ENCODE data around the gene ENGASE. TPM values are rescaled to one million over a fixed set of nuclear protein-coding genes. Genes with fewer than 3 reads are reported as not detected.

Gene ENGASE
- polyA plus RNA-seq, 1 of the 3 experiments (the other 2 are of a cell fraction) = 30.1 TPM

- Histone ChIP-seq H3K9me2 (no peaks in the 10 kb centered on the region), H3K9ac (no peak overlapping the region), H3K4me1 (ENCODE audit: control insufficient read depth in 1 of 2, insufficient read depth in 2 of 2, low read depth in 1 of 2, low read length in 1 of 2) (no peaks in the 10 kb centered on the region; a peak in 1 of 4 replicates), H3K9me3 (no peaks in the 10 kb centered on the region), H3F3A (replicated peaks; ENCODE audit: insufficient read depth) (no peaks in the 10 kb centered on the region), H4K20me1 (ENCODE audit: insufficient read depth) (no peaks in the 10 kb centered on the region), H3K27me3 (ENCODE audit: insufficient read depth) (peaks cover 43% of the 10 kb centered on the region), H2AFZ (ENCODE audit: low read depth) (no peak overlapping the region), H3K79me2 (ENCODE audit: insufficient read depth) (no peaks in the 10 kb centered on the region), H3K4me3 (ENCODE audit: low read depth in 2 of 2, low read length in 1 of 2) (no peak overlapping the region), H3K27ac (ENCODE audit: low read depth in 2 of 2, low read length in 1 of 2) (no peak overlapping the region), H3K4me2 (no peak overlapping the region), H3K36me3 (replicated peaks in 1 of 2; ENCODE audit: control insufficient read depth in 1 of 2, insufficient read depth in 2 of 2, low read length in 1 of 2) (no peaks in the 10 kb centered on the region)
- ChIA-PET CTCF (interaction anchor here (0.7 to 45.1 kb wide), 10 partner anchors 8 to 288 kb away, joined by 3 to 1305 read pairs (median 4); no protein-coding TSS in a partner anchor), POLR2A (no interaction called here)
- 47% methylated on average over 5 of the region's 13 CpGs for WGBS (ENCODE audit: low lambda C conversion rate)
- no peak for DNase-seq
- no peak for TF ChIP-seq MEF2A (IDR thresholded peaks at IDR 0.05; ENCODE audit: borderline replicate concordance, low read depth)
- TF ChIP-seq TEAD4 (IDR thresholded peaks at IDR 0.05; ENCODE audit: borderline replicate concordance, insufficient read depth) = no peak
- no peak for TF ChIP-seq ELF1 (IDR thresholded peaks at IDR 0.05)
- TF ChIP-seq FOXJ3 (CRISPR knock-in tag; IDR thresholded peaks at IDR 0.05) = no peak
- TF ChIP-seq REST (IDR thresholded peaks at IDR 0.05; ENCODE audit: low read depth, low read length) = no peak
- TF ChIP-seq RFX5 (IDR thresholded peaks at IDR 0.05; ENCODE audit: low read length) = no peak
- TF ChIP-seq JUND (IDR thresholded peaks at IDR 0.05) = no peak
- no peak for TF ChIP-seq FOSL2 (IDR thresholded peaks at IDR 0.05; ENCODE audit: borderline replicate concordance, low read depth)
- TF ChIP-seq MAX (IDR thresholded peaks at IDR 0.05; ENCODE audit: low read depth) = no peak
- TF ChIP-seq EP300 (IDR thresholded peaks at IDR 0.05; ENCODE audit: borderline replicate concordance in 1 of 2, low read depth in 1 of 2, low read length in 1 of 2) = no peak
- TF ChIP-seq IRF3 (IDR thresholded peaks at IDR 0.05; ENCODE audit: low read depth, low read length) = no peak
- no peak for TF ChIP-seq NRF1 (IDR thresholded peaks at IDR 0.05; ENCODE audit: low read depth, low read length)
- no peak for TF ChIP-seq FOXM1 (IDR thresholded peaks at IDR 0.05; ENCODE audit: low read depth)
- TF ChIP-seq RAD21 (IDR thresholded peaks at IDR 0.05; ENCODE audit: low read length) = no peak
- no peak for TF ChIP-seq CHD2 (IDR thresholded peaks at IDR 0.05; ENCODE audit: low read length, partially characterized antibody)
- no peak for TF ChIP-seq GABPA (IDR thresholded peaks at IDR 0.05; ENCODE audit: low read depth)
These were observed 26.6 kb downstream of the ENGASE start for GRCh38 chr17:79101111-79101673.
